GM12874 (cell line): ENCODE data around the gene ATP8B4.

Source experiments
- TF ChIP-seq, protein P1 (sequence below): IDR thresholded peaks from 2 replicates; pipeline ENCODE4 v1.5.1; 2011; ENCODE audit warnings: low read depth, mild to moderate bottlenecking, control low read depth, low read length, moderate library complexity; ENCODE audit not compliant: insufficient read depth

The ATP8B4 gene

DNA sequence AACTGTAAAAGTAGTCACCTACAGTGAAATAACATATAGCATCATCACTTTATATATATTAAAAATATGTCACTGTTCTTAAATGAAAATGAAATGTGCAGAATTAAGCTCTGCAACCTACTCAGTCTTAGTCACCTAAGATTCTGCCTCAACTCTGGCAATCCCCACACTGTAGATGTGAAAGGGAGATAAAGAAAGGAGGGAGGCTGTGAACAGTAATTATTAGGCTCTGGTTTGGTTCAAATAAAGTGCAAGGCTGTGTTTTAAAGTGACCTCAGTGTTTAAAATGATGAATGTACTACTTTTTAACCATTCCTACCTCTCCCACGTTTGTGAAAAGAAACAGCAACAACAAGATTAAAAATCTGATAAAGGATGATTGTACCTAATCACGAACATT is 72.2 kb downstream of the ATP8B4 start:
- TF ChIP-seq, protein P1, sequence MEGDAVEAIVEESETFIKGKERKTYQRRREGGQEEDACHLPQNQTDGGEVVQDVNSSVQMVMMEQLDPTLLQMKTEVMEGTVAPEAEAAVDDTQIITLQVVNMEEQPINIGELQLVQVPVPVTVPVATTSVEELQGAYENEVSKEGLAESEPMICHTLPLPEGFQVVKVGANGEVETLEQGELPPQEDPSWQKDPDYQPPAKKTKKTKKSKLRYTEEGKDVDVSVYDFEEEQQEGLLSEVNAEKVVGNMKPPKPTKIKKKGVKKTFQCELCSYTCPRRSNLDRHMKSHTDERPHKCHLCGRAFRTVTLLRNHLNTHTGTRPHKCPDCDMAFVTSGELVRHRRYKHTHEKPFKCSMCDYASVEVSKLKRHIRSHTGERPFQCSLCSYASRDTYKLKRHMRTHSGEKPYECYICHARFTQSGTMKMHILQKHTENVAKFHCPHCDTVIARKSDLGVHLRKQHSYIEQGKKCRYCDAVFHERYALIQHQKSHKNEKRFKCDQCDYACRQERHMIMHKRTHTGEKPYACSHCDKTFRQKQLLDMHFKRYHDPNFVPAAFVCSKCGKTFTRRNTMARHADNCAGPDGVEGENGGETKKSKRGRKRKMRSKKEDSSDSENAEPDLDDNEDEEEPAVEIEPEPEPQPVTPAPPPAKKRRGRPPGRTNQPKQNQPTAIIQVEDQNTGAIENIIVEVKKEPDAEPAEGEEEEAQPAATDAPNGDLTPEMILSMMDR, result no peak

DNA sequence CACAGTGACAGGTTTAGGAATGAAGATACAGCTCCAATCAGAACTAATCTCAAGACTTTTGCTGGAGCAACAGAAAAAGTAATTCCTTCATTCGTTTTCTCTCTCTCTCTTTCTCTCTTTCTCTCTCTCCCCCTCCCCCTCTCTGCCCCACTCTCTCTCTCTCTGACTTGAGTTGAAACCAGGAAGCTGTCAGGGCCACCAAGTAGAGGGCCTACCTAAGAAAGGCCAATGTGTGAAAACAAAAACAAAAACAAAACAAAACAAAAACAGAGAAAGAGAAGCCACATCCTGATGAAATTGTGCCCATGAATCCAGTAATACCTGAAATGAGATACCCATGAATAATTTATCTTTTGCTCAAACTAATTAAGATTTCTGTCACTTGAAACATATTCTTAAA is 72.9 kb downstream of the ATP8B4 start:
- TF ChIP-seq, protein P1, result no peak

DNA sequence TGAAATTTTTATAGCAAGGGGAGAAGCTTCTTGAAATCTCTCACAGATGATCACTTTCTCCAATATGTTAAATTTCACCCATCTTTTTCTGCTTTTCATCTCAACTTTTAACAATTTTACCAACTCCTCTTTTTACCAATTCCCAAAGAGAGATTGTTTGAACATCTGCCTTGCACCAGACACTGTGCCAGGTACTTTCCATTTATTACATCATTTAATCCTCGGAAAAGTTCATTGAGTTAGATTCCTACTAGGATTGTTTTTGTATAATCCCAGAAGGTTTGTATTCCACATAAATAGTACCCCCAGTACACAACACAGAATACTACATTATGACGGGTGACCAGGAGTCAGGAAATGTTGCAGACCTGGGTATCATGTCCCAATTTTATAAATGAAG is 74.1 kb downstream of the ATP8B4 start:
- TF ChIP-seq, protein P1, result no peak

DNA sequence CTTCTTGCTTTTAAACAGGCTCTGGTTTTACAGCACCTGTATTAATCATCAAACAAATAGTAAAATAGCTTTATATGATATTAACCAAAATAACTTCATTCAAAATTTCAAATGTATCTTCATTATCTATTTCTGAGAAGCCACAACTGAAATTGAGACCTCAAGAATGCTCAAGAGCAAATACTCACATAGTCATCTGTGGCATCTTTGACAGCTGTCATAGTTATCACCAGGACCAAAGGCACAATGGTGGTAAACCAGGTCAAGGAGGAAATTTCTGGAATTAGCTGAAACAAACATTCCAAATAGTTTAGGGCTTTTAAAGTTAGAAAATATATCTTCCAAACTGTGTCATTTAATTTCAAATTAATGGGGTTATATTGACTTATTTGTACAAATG is 74.6 kb downstream of the ATP8B4 start:
- TF ChIP-seq, protein P1, result no peak

DNA sequence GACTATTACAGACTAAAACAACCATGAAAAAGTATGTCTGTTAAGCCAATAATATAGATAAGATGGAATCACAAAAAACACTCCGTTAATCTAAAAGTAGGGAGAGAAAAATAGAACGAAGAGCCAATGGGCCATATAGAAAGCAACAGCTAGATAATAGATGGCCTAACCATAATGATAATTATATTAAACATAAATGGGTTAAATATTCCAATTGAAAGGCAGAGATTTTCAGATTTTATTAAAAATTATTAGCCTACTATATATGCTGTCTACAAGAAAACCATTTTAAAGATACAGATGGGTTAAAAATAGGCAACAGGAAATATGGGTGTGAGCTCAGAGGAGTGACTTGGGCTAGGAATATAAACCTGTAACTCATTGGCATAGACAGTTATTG is 76.3 kb downstream of the ATP8B4 start:
- TF ChIP-seq, protein P1, result no peak

DNA sequence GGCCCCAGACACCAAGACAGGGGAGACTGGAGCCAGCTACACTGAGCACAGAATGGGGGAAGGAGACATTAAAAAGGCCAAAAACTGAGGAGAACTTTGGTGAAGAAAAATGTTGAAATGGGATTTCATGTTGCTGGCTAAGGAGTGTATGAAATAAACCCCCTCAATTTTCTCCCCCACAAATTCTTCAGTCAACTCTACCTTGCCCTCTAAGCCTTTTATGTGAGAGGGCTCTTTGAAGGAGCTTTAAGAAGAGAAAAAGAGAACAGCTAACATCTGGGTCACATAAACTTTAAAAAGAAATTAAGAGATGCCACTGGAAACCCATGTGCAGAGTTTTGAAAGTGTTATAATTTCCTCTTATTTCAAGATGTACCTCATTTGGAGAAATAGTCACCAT is 88.6 kb downstream of the ATP8B4 start:
- TF ChIP-seq, protein P1, result no peak

DNA sequence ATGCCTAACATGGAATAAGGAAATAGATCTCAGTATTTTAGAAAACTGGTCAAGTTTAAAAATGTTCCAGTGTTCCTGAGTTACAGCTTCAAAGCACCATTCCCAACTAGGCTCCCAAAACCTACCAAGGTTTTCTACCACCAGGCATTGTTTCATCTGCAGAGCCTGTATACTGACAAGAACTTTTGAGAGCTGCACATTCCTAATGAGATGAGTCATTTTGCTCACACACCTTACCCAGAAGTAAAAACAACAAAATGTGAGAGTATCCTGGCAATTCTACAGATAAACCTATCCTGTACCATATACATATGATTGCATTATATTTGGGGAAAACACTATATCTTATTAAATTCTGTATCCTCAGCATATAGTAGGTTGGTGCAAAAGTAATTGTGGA is 90.7 kb downstream of the ATP8B4 start:
- TF ChIP-seq, protein P1, result no peak

DNA sequence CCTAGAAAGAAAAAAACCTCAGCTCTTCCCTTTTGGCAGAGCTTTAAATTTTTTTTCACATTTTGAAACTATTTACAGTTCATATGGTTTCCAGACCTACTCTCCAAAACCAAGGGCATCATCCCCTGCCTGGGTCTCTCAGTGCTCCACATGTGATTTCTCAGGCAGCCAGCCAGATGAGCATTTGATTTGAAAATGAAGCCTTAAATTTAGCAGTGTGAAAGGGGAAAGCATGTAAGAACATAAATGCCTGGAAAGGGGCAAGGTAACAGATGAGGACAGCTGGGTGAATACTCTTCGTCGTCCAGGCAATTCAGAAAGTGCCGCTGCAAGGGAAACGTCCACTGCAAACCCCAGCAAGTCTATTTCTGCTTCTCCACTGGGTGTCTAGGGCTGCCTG is 94.8 kb downstream of the ATP8B4 start:
- TF ChIP-seq, protein P1, result no peak
